ENCODE results near the gene SFI1. TPM values are rescaled to one million over a fixed set of nuclear protein-coding genes. Genes with fewer than 3 reads are reported as not detected.
"Not testable (repeated sequence)": the region's sequence is repeated elsewhere in the genome, so short reads cannot be mapped to it uniquely, and the experiment has no call there.

SFI1 gene
- total RNA-seq, 2 experiments from 2014 or later, result 147 to 155 TPM

GRCh38 chr22:31477329-31477728 is 19.0 kb upstream of the SFI1 start:
- DNase-seq, result no peak
- H3K27me3 Mint-ChIP-seq (ENCODE audit: low read depth), result no peaks in the 10 kb centered on the region
- H3K27ac Mint-ChIP-seq, result no peak overlapping the region
- intact Hi-C loops (cut with micrococcal nuclease), result no loop called here
- CTCF ChIA-PET, result interaction anchor here (0.5 to 0.6 kb wide), 4 partner anchors 9 to 216 kb away, joined by 3 to 6 read pairs (median 4); no protein-coding TSS in a partner anchor
- H3K9me3 Mint-ChIP-seq, result no peaks in the 10 kb centered on the region
- peaks cover 18% of the 10 kb centered on the region for H3K4me1 Mint-ChIP-seq (ENCODE audit: low read depth)
- peaks cover 36% of the 10 kb centered on the region for H3K36me3 Mint-ChIP-seq (ENCODE audit: low read depth)
- no peak overlapping the region for H3K4me3 Mint-ChIP-seq

- H3K27ac Mint-ChIP-seq, result no peak overlapping the region
These were observed 15.2 kb upstream of the SFI1 start for GRCh38 chr22:31481129-31481528.

GRCh38 chr22:31482470-31482869 is 13.9 kb upstream of the SFI1 start:
- DNase-seq; H3K27ac Mint-ChIP-seq; H3K4me3 Mint-ChIP-seq; intact Hi-C loops (cut with micrococcal nuclease); H3K9me3 Mint-ChIP-seq; H3K27me3 Mint-ChIP-seq (ENCODE audit: low read depth); CTCF ChIA-PET: not testable (repeated sequence)
- Mint-ChIP-seq H3K36me3 (ENCODE audit: low read depth) (peaks cover 56% of the 10 kb centered on the region), H3K4me1 (ENCODE audit: low read depth) (peaks cover 33% of the 10 kb centered on the region)

More at GRCh38 chr22:31481129-31481528, 15.2 kb upstream of the SFI1 start:
- Mint-ChIP-seq H3K27me3 (ENCODE audit: low read depth) (no peaks in the 10 kb centered on the region), H3K4me1 (ENCODE audit: low read depth) (peaks cover 32% of the 10 kb centered on the region), H3K9me3 (no peaks in the 10 kb centered on the region), H3K4me3 (no peak overlapping the region), H3K36me3 (ENCODE audit: low read depth) (peaks cover 53% of the 10 kb centered on the region)
- CTCF ChIA-PET, result interaction anchor here (1.3 kb wide), 1 partner anchor 29 kb away, joined by 4 read pairs; no protein-coding TSS in a partner anchor
- DNase-seq, result no peak
- intact Hi-C loops (cut with micrococcal nuclease), result no loop called here

- intact Hi-C loops (cut with micrococcal nuclease); H3K4me3 Mint-ChIP-seq; DNase-seq; H3K9me3 Mint-ChIP-seq; H3K27me3 Mint-ChIP-seq (ENCODE audit: low read depth): not testable (repeated sequence)
- Mint-ChIP-seq H3K4me1 (ENCODE audit: low read depth) (peaks cover 40% of the 10 kb centered on the region), H3K27ac (peak overlapping the region; percentile 8), H3K36me3 (ENCODE audit: low read depth) (peaks cover 45% of the 10 kb centered on the region)
- CTCF ChIA-PET, result interaction anchor here (1.1 kb wide), 1 partner anchor 75 kb away, joined by 3 read pairs; no protein-coding TSS in a partner anchor
These were observed 10.0 kb upstream of the SFI1 start for GRCh38 chr22:31486369-31486768.

- CTCF ChIA-PET, result interaction anchor here (1.1 kb wide), 1 partner anchor 76 kb away, joined by 3 read pairs; no protein-coding TSS in a partner anchor
- H3K4me1 Mint-ChIP-seq (ENCODE audit: low read depth), result peaks cover 45% of the 10 kb centered on the region
- H3K9me3 Mint-ChIP-seq, result no peaks in the 10 kb centered on the region
- DNase-seq, result no peak
- H3K36me3 Mint-ChIP-seq (ENCODE audit: low read depth), result peaks cover 40% of the 10 kb centered on the region
- H3K27ac Mint-ChIP-seq, result peak overlapping the region; percentile 8
- intact Hi-C loops (cut with micrococcal nuclease), result no loop called here
- no peaks in the 10 kb centered on the region for H3K27me3 Mint-ChIP-seq (ENCODE audit: low read depth)
- no peak overlapping the region for H3K4me3 Mint-ChIP-seq
These were observed 9.4 kb upstream of the SFI1 start for GRCh38 chr22:31486951-31487350.

GRCh38 chr22:31488346-31488883 is 7.9 kb upstream of the SFI1 start:
- Mint-ChIP-seq H3K27ac (peak overlapping the region; percentile 79), H3K9me3 (no peaks in the 10 kb centered on the region), H3K36me3 (ENCODE audit: low read depth) (peaks cover 27% of the 10 kb centered on the region), H3K27me3 (ENCODE audit: low read depth) (no peaks in the 10 kb centered on the region), H3K4me1 (ENCODE audit: low read depth) (peaks cover 49% of the 10 kb centered on the region), H3K4me3 (peak overlapping the region; percentile 78)
- intact Hi-C loops (cut with micrococcal nuclease), result loop anchor here (2.0 kb wide), 1 partner anchor 142 kb away; the partner anchor contains the start of gene PATZ1
- DNase-seq, result no peak
- CTCF ChIA-PET, result interaction anchor here (0.6 to 1.8 kb wide), 6 partner anchors 36 to 341 kb away, joined by 3 to 5 read pairs (median 4); no protein-coding TSS in a partner anchor

GRCh38 chr22:31488988-31489617 is 7.2 kb upstream of the SFI1 start:
- CTCF ChIA-PET, result interaction anchor here (0.6 to 1.8 kb wide), 5 partner anchors 13 to 341 kb away, joined by 3 to 5 read pairs (median 4); no protein-coding TSS in a partner anchor
- no peaks in the 10 kb centered on the region for H3K27me3 Mint-ChIP-seq (ENCODE audit: low read depth)
- intact Hi-C loops (cut with micrococcal nuclease), result loop anchor here (1.0 to 2.0 kb wide), 6 partner anchors 37 to 456 kb away; partner anchors contain the start of genes PATZ1 and PRR14L
- H3K27ac Mint-ChIP-seq, result peak overlapping the region; percentile 79
- H3K4me1 Mint-ChIP-seq (ENCODE audit: low read depth), result peaks cover 48% of the 10 kb centered on the region
- H3K9me3 Mint-ChIP-seq, result no peaks in the 10 kb centered on the region
- peak; percentile 63 for DNase-seq
- peak overlapping the region; percentile 78 for H3K4me3 Mint-ChIP-seq
- H3K36me3 Mint-ChIP-seq (ENCODE audit: low read depth), result peaks cover 23% of the 10 kb centered on the region

GRCh38 chr22:31489632-31490495 is 6.5 kb upstream of the SFI1 start, which contains the start of gene EIF4ENIF1:
TSS of gene EIF4ENIF1 (minus strand) at chr22:31489842. CDS start at chr22:31488718, 1,124 bp downstream.
- Mint-ChIP-seq H3K4me3 (peak within 1 kb of the TSS; percentile 83), H3K27me3 (ENCODE audit: low read depth) (no peaks in the 10 kb centered on the region), H3K27ac (peak within 1 kb of the TSS; percentile 97), H3K9me3 (no peaks in the 10 kb centered on the region), H3K36me3 (ENCODE audit: low read depth) (peaks cover 20% of the 10 kb centered on the region), H3K4me1 (ENCODE audit: low read depth) (peaks cover 50% of the 10 kb centered on the region)
- CTCF ChIA-PET, result interaction anchor here (1.8 kb wide), 1 partner anchor 38 kb away, joined by 5 read pairs; no protein-coding TSS in a partner anchor
- DNase-seq, result peak; percentile 88
- intact Hi-C loops (cut with micrococcal nuclease), result loop anchor here (1.0 to 10.0 kb wide), 8 partner anchors 36 to 455 kb away; partner anchors contain the start of genes LIMK2, PATZ1, PIK3IP1 and PRR14L

- Mint-ChIP-seq H3K27ac (peak overlapping the region; percentile 97), H3K36me3 (ENCODE audit: low read depth) (peaks cover 14% of the 10 kb centered on the region)
These were observed 5.8 kb upstream of the SFI1 start for GRCh38 chr22:31490496-31490925.

GRCh38 chr22:31491218-31491962 is 4.9 kb upstream of the SFI1 start:
- H3K36me3 Mint-ChIP-seq (ENCODE audit: low read depth), result peaks cover 12% of the 10 kb centered on the region
- CTCF ChIA-PET, result interaction anchor here (0.6 to 1.7 kb wide), 4 partner anchors 14 to 146 kb away, joined by 3 to 6 read pairs (median 4); no protein-coding TSS in a partner anchor
- DNase-seq, result no peak
- peak overlapping the region; percentile 97 for H3K27ac Mint-ChIP-seq
- H3K4me1 Mint-ChIP-seq (ENCODE audit: low read depth), result peaks cover 49% of the 10 kb centered on the region
- H3K4me3 Mint-ChIP-seq, result peak overlapping the region; percentile 83
- H3K9me3 Mint-ChIP-seq, result no peaks in the 10 kb centered on the region
- no peaks in the 10 kb centered on the region for H3K27me3 Mint-ChIP-seq (ENCODE audit: low read depth)
- intact Hi-C loops (cut with micrococcal nuclease), result loop anchor here (5.0 to 10.0 kb wide), 2 partner anchors 199 to 277 kb away; partner anchors contain the start of genes LIMK2 and PIK3IP1

More at GRCh38 chr22:31490496-31490925, 5.8 kb upstream of the SFI1 start:
- DNase-seq, result peak; percentile 74
- CTCF ChIA-PET, result interaction anchor here (1.0 to 1.7 kb wide), 3 partner anchors 28 to 147 kb away, joined by 3 to 6 read pairs (median 4); no protein-coding TSS in a partner anchor
- no peaks in the 10 kb centered on the region for H3K9me3 Mint-ChIP-seq
- H3K4me3 Mint-ChIP-seq, result peak overlapping the region; percentile 83
- peaks cover 44% of the 10 kb centered on the region for H3K4me1 Mint-ChIP-seq (ENCODE audit: low read depth)
- H3K27me3 Mint-ChIP-seq (ENCODE audit: low read depth), result no peaks in the 10 kb centered on the region
- intact Hi-C loops (cut with micrococcal nuclease), result loop anchor here (5.0 to 10.0 kb wide), 2 partner anchors 198 to 276 kb away; partner anchors contain the start of genes LIMK2 and PIK3IP1

GRCh38 chr22:31492151-31492550 is 4.2 kb upstream of the SFI1 start:
- intact Hi-C loops (cut with micrococcal nuclease), result loop anchor here (5.0 to 10.0 kb wide), 2 partner anchors 200 to 277 kb away; partner anchors contain the start of genes LIMK2 and PIK3IP1
- Mint-ChIP-seq H3K4me3 (peak overlapping the region; percentile 32), H3K9me3 (no peaks in the 10 kb centered on the region), H3K4me1 (ENCODE audit: low read depth) (peaks cover 44% of the 10 kb centered on the region), H3K27ac (peak overlapping the region; percentile 81), H3K27me3 (ENCODE audit: low read depth) (no peaks in the 10 kb centered on the region), H3K36me3 (ENCODE audit: low read depth) (peaks cover 8% of the 10 kb centered on the region)
- DNase-seq, result no peak
- CTCF ChIA-PET, result interaction anchor here (0.6 to 1.7 kb wide), 4 partner anchors 15 to 142 kb away, joined by 3 to 6 read pairs (median 4); no protein-coding TSS in a partner anchor
